NCI-H2171 (cell line): ENCODE data around the gene IQCM.
"Not testable (repeated sequence)": the region's sequence is repeated elsewhere in the genome, so short reads cannot be mapped to it uniquely, and the experiment has no call there.

Experiments used
- DNase-seq: peaks from one replicate; lab custom pipeline; 2025; lab: John Stamatoyannopoulos, UW

IQCM gene

DNA sequence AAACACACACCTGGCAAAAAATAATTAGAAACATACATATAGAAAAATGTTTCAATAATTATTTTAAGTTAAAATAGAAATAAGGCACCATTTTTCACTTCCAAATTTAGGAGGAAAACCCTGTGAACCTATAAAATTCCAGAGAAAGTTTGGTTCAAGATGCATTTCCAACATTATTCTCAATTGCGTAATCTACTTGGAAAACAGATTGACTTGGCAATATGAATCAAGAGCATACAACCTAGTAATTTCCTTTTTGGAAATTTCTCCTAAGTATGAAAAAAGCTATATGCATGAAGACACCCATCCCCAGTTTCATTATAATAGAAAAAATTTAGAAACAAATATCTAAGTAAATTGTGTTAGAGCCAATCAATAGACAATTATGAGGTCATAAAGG is 242.9 kb downstream of the IQCM start:
- DNase-seq, result no peak

DNA sequence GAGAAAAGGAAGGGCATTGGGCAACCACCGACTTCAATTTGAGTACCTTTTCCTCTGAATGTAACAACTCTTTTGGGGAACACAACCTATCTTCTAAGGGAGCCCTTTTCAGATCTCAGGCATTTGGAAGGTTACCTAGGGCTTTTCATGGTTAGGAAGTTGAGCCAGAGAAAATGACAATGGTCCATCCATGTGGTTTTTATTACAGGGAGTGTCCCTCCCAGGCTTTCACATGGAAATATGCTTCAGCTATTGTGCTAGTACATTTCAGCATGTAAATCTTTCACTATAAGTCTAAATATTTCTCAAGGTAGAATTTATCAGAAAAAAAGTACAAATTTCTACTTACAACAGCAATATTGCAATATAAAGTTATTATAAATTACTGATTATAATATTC is 259.8 kb downstream of the IQCM start:
- DNase-seq, result no peak

DNA sequence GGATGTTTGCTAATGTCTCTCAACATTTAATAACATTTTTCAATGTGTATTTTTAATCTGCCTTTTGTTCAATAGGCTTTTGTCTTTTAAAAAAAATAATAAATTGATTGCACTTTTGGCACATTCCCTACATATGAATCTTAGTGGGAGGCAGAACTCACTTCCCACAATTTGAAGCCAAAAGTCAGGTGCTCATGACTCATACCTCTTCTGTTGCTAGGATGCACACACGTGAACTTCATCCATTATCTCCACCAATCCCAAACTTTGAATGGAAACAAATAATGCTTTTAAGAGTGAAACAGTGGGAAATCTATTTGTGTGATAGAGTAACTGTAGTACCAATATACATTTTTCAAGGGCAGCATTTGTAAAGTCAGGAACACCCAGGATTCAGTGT is 260.5 kb downstream of the IQCM start:
- no peak for DNase-seq

DNA sequence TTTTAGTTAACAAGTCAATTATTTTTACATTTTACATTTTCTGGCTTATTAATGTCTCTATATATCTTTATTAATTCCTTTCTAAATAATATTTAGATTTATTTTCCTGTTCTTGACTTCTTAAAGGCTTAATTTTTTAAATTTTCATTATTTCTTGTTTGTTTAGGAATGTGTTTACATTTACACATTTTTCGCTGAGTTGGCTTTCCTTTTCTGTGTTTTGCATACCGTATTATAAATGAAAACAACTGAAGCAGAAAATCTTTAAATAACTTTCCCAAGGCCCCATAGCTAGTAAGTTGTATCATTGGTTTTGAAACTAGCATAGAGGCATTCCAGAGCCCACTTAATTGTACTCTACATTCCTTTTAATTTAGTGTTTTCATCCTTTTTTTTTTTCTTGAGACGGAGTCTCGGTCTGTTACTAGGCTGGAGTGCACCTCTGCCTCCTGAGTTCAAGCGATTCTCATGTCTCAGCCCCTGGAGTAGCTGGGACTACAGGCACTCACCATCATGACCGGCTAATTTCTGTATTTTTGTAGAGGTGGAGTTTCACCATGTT is 261.6 kb downstream of the IQCM start:
- DNase-seq, result no peak

DNA sequence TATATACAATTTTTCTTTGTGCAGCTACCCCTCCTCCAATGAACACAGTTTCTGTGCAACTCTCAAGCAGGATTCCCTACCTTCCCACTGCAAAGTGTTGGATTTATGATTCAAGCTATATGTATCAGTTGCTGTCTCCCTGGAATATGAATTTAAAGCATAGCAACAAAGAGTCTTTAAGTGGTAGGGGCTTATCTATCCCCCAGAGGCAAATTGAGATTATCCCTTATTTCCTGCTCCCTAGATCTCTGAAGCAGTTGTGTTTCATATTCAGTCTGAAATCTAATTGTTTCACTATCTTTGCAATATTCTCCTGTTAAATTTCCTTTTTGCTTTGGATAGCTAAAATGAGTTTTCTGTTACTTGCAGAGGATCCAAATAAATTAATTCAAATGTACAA is 263.0 kb downstream of the IQCM start:
- DNase-seq, result no peak

DNA sequence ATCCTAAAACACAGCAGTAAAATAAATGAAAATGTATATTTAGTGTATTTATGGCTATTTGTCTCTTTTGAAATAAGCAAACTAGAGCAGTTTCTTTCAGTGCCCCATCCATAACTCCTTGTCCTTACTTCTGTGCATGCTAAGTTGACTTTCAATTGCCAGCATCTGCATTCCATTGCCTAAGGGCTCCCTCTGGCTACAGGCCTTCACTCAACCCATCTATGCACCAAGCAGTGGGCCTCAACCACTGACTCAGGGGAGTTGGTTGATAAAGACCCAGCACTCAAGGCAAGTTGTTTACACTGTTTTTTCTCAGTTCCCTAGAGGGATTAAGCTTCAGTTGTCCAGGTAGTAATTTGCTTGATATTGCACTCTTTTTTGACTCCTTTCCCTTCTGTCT is 265.7 kb downstream of the IQCM start:
- DNase-seq, result no peak

DNA sequence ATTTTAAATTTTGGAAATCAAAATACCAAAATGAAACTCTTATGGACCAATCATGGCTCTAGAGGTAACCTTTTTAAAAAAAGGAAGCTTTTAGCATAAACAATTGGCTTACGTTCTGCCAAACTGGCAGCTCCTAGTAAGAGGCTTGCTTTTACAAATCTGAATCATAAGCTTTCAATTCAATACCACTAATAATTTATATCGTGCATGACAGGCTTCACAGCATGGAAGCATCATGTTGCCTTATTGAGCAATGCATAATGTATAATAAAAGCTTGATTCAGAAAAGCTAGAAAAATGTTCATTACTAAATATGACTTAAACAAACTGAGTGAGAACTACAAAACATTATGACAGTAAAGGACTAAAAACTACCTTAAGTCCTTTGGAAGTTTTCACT is 280.9 kb downstream of the IQCM start:
- no peak for DNase-seq

DNA sequence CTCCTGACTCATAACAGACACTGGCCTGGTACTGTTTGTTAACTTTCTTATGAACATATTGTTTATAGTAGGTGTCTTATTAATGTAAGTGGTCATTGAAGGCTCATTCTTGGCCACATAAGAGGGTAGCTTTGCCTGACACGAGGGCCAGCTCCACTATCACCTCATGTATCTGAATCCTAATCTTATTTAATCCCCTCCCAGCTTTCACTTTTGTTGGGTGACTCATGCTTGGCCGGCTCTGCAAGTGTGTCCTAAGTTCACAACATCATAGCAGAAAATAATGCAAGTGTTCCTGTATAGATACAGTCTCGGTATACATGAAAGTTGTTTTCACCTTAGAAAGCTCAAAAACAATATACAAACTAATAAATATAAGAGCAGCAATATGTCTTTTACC is 283.8 kb downstream of the IQCM start:
- DNase-seq, result no peak

DNA sequence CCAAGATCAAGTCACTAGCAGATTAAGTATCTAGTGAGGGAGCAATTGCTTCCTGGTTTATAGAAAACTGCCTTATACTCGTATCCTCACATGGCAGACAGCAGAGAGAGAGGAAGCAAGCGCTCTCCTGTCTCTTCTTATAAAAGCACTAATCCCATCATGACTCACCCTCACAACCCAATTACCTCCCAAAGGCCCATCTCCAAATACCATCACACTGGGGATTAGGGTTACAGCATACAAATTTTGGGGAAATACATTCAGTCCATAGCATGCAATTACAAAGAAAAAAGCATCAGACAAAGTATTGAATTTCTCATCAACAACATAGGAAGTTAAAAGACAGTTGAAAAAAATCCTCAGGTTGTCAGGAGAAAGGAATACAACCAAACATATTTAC is 292.6 kb downstream of the IQCM start:
- DNase-seq, result no peak

DNA sequence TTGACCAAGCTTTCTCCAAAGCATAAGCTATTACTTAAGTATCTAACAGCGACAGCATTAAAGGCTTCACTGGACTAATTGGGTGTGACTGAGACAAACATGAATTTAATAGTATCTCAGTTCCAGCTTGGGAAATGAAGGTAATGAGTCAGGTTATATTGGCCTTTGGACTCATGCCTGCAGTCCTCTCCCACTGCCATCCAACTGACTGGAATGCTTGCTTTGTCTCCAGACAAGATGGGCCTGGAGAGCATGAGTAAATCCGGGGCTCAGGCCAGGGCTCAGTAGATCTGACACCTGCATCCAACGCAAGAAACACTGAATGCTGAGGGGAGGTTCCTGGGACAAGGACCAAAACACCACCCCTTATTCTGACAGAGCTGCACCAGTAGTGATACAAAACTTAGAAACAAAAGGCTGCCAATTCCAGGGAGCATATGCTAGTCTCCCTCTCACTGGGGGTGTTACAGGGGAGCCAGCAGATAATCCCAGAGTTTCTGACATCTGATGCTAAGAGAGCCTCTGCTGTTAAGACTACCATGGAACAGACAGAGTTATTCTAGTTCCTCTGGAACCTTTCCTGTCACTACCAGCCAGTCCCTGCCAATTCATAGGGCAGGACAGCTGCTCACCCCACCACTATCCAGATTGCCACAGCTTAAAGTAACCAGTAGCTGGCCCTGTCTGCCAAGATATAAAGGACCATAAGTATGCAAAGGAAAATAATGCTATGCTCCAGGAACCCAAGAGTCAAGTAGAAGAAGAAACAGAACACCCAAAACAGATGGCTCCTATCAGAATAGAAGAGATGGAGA is 293.8 kb downstream of the IQCM start:
- no peak for DNase-seq

DNA sequence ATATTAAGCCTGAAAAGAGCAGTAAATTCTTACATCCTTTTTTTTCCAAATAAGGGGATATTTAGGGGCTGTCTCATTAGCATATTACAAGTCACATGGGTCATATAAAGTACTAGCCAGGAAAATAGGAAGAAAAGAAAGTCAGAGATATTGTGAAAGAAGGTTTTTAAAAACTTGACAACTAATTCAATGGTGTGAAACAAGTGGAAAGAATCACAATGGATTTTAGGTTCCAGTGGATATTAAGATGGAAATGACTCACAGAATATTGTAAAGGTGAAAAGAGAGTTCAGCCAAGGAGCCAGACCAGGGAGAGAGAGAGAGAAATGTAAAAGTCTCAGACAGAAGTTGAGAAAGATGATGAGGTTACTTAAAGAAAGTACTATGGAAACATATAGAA is 297.2 kb downstream of the IQCM start:
- no peak for DNase-seq

DNA sequence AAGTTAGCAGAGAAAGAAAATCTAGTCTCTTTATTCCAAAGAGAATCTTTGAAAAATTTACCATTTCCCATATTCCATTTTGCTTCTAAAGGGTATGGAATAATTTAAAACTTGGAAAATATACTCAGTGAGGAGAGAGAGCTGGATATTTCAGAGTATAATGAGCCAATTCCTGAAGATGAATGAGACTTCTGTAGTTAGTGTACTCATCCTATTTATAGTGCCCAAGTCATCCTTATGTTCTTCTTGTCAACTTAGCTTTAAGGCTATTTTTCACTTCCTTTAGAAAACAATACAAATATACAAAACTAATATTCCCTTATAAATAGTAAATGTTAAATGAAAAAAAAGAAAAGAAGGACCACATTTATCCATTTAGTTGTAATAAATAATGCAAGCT is 302.6 kb downstream of the IQCM start:
- no peak for DNase-seq

DNA sequence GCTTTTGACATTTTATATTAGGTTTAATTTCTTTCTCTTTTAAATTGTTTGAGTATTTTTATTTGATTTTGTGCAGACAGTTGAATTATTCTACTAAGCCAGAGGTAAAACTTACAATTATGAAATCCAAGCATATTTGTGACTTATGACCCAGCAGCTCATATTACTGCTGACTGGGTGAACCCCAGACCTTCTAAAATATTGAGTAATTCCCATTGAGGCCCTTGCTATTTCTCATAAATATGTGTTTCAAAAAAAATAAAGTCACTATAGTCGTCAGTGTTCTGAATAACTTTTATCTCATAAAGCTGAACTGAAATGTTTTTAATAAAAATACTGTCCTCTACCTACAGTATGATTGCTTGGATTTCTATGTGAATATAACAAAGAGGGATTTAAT is 303.1 kb downstream of the IQCM start:
- no peak for DNase-seq

DNA sequence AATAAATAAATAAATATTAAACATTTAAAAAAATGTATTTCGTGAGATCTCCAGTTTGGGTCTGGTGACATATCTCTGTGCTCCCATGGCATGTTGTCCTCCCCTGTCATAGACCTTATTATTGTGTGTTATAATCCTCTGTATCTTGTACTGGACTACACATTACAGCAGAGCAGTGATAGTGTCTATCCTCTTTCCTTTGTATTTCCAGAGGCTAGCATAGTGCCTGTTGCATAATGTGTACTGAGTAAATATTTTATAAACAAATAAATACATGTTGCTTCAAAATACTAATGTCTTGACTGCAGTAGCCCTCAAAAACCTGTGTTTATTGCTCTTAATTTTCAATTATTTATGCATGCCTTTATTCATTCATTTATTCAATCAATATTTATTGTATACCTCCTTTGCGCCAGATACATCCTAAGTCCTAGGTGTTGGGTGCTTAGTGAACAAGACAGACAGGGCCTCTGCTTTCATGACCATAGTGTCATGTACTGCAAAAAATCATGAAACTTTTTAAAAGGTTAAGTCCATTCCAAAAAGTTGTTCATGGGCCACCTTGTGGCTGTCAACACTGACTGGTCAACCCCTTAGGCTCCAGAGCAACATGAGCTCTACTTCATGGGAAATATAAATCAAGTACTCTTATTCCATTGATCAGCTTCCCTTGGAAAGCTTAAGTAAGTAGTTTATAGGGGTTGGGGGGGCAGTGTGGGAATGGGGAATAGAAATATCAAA is 303.9 kb downstream of the IQCM start:
- DNase-seq, result no peak

DNA sequence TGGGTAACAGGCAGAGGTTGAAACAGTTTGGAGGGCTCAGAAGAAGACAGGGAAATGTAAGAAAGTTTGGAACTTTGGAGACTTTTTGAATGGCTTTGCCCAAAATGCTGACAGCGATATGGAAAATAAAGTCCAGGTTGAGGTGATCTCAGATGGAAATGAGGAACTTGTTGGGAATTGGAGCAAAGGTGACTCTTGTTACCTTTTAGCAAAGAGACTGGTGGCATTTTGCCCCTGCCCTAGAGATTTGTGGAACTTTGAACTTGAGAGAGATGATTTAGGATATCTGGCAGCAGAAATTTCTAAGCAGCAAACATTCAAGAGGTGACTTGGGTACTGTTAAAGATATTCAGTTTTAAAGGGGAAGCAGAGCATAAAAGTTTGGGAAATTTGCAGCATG is 308.3 kb downstream of the IQCM start:
- not testable (repeated sequence) for DNase-seq

DNA sequence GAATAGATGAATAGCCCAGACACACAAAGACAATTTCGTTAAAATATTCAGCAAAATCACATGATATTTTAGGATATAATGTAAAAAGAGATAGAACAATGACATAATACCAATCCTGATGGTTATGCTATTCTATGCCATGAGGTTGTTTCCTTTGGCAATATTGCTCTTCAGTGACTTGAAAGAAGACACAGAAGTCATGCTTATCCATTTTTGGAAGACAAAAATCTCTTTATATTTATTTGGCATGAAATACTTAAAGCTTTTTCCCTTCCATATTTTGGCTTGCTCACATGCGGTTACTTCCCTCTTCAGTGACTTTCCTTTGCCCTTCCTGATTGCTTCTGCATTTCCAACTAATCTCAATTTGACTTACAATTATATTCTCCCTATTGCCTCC is 314.8 kb downstream of the IQCM start:
- DNase-seq, result no peak

DNA sequence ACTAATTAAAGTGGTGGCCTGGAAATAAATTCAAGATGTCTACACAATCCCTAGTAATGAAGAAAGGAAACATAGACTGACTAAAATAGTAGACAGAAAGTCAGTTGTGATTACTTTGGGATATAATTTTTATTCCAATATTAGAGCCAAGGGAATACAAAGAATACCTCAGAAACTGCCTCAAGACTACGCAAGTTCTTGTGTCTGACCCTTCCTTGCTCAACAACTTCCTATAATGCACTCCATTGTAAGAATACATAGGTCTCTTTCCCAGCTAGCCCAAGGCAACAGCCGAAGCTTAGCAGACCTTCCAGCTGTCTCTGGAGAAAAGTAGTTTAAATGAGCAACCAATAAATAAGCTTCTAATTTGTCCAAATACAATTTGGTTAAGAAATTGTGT is 315.9 kb downstream of the IQCM start:
- no peak for DNase-seq

DNA sequence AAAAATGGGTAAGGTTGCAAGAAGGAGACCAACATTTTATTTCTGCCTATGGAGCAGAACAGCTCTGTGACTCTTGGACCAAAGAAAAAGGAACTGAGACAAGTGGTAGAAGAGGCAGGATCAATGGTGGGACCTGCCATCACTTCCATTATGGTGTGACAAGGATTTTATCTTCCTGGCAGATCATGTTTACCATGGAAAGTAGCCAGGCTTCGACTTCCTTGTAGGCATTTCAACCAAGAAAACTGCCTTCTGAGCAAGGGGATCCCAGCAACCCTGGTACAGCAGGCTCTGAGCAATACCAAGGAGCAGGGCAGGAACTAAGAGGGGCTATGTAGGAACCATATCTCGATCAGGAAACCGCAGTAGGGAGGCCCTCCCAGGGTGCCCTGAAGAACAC is 317.4 kb downstream of the IQCM start:
- no peak for DNase-seq

DNA sequence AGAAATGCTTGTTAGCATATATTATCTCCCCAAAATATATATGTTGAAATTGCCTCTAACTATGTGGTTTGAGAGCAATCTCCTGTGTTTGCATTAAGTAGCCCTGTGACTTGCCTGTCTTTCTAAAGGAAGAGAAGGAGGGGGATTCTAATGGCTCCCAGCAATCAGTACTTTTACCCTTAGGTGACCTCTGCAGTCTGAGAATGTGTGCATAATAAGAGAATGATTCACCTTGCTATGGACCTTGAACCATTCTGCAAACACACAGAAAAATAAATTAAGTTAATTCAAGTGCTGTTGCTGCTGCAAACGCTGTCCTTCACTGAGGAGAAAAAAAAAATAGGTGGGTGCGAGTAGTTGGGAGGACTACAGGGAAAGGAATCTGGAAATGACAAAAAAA is 322.2 kb downstream of the IQCM start:
- no peak for DNase-seq

DNA sequence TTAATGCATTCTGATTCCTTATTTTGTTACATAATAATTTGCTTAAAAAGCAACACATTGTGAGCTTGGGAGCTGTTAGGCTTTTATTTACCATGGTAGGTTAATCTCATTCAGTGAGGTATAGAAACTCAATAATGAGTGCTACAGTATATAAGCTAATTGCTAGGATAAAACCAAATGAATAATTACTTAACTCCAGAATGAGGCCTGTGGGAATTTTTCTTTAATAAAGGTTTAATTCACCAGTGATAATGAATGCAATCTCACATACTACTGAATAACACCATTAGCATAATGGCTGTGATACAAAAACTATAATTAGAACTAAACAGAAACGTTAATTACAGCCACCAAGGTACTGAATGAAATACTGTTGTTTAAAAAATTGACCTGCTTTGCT is 326.3 kb downstream of the IQCM start:
- DNase-seq, result no peak

DNA sequence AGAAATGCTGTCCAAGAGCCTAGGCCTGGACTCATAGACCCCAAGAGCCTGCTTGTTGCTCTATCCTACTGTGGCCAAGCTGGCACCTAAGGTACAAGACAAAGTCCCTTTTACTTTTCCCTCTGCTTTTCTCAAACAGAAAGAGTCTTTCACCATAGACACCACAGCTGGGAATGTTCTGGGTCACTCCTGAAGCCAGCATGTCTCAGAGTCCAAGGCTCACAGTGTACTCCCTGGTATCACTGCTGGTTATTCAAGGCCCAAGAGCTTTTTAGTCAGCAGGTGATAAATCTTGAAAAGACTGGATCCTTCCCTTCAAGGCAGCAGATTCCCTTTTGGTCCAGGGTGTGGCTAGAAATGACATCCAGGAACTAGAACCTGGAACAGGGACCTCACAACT is 328.8 kb downstream of the IQCM start:
- DNase-seq, result no peak

DNA sequence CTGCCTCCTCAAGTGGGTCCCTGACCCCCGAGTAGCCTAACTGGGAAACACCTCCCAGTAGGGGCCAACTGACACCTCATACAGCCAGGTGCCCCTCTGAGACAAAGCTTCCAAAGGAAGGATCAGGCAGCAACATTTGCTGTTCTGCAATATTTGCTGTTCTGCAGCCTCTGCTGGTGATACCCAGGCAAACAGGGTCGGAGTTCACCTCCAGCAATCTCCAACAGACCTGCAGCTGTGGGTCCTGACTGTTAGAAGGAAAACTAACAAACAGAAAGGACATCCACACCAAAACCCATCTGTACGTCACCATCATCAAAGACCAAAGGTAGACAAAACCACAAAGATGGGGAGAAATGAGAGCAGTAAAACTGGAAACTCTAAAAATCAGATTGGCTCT is 347.0 kb downstream of the IQCM start:
- DNase-seq, result not testable (repeated sequence)

DNA sequence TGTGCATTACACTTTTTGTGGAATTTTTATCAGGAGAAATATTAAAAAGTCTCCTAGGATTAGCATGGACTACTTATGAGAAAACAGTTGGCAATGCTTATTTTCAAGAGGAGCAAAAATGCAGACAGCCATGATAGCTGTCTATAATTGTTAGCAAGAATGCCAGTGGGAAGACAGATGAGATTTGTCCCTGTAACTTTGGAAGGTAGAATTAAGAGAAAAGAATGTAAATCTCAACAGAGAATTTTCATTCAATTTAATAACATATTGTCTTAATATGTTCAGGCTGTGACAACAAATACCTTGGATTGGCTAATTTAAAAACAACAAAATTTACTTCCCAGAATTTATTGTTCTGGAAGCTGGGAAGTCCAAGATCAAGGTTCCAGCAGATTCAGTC is 349.2 kb downstream of the IQCM start:
- DNase-seq, result no peak
